NCI-H82 treated with DMSO at 0.1 percent for 48 hours (cell line): ENCODE data around the gene PHYKPL.
"Not testable (repeated sequence)": the region's sequence is repeated elsewhere in the genome, so short reads cannot be mapped to it uniquely, and the experiment has no call there.

ENCODE experiments used
- DNase-seq: peaks from one replicate; lab custom pipeline; 2025; ENCODE audit not compliant: unreplicated experiment; lab: John Stamatoyannopoulos, UW

The PHYKPL gene

DNA sequence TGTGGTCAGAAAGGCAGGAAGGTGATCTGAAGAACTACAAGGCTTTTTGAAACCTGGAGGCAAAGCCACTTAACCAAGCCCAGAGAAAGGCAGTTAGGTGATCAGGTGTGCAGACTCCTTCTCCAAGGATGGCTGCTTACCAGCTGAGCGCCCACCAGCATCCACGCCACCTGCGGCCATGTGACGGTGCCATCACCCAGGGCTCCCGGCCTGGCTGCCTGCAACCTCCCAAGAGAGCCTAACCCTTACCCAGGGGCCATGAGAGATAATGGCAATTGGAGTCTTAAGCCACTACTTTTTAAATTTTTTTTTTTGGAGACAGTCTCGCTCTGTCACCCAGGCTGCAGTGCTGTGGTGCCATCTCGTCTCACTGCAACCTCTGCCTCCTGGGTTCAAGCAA lies 33.1 kb upstream of the PHYKPL start:
- no peak for DNase-seq

DNA sequence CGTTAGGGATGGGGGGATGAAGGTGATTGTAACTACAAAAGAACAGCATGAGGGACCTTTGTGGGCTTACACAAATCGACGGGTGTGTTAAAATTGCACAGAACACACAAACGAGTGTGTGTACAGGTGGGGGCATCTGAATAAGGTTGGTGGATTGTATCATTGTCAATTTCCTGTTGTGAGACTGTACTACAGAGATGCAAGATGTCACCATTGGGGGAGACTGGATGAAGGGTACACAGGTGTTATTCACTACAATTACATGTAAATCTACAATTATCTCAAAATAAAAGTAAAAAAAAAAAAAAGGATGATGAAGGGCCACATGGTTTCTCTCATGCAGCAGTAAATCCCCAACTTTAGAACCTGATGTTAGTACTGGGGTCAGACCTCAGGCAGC lies 31.4 kb upstream of the PHYKPL start:
- no peak for DNase-seq

DNA sequence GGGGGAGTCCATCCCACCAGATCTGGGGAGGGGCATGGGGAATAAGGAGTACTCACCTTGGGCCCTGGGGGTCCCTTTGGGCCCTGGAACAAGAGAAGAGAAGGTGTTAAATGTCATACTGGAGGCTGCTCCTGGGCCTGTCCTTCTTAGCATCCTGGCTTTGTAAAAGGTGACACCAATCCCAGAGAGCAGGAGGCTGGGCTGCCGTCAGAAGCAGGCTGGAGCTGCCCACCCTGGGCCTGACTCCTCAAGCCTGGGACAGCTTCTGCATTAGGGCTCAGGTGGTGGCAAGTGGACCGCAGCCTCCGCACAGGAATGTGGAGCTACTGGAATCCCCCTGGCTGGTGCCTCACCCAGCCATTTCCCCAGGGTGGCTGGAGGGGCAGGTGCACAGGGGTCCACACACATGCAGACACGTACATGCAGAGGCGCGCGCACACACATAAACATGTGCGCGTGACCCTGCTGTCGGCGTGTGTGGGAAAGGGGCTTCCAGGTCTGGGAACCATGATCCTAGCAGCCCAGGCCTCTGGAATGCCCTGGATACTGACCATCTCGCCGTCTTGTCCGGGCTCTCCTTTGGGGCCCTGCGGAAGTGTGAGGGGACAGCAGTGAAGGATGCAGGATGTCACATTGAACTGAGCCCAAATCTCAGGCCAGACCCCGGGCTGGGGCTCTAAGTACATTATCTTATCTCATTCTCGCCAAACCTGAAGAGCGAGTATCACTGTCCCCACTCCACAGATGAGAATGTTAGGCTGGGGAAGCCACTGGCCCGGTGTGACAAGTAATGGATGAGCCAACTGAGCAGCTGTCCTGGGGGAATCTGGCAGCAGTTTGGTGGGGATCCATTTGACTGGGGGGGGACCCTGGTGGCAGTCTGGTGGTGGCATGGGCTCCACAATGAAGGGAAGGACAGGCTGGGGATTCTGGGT lies 29.3 kb upstream of the PHYKPL start:
- no peak for DNase-seq

DNA sequence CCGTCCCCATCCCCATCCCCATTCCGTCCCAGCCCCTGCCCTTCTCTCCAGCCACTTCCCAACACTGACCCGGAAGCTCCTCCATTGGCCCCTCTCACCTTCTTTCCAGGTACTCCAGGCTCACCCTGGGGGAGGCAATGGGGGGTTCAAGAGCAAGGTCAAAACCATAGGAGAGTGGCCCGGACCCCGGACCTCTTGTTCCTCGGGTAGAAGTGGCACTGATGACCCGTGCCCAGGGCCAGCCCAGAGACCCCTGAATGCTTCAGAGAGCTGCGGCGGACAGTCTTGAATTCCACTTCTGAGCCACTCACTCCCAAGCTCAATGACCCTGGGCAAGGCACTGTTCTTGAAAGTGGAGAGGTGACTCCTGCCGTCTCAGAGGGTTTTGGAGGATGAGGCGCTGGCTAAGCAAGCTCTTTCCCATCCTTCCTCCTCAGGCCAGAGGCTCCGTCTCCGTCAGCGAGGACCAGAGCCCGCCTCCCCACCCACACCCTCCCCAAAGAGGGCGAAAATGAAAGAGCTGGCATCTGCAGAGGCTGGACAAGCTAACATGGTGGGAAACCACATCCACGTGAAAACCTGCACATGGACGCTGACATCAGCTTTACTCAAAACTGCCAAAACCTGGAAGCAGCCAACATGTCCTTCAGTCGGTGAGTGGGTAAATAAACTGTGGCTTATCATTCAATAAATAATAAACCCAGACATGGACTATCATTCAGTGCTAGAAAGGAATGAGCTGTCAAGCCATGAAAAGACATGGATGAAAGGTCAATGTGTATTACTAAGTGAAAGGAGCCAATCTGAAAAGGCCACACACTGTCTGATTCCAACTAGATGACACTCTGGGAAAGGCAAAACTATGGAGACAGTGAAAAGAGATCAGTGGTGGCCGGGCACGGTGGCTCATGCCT lies 27.3 kb upstream of the PHYKPL start:
- DNase-seq = no peak

DNA sequence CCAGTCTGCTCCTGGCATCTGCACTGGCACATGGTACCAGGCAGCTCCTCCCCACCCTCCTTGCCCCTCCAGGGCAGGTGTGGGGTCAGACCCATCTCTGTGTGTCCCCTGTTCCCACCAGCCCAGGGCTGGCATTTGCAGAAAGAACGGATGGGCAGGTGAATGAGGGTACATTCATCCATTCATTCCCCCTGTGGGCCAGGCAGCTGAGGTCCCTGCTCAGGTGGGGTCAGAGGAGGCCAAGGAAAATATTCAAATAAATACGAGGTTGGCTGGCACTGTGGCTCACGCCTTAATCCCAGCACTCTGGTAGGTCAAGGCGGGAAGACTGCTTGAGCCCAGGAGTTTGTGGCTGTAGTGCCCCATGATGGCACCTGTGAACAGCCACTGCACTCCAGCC lies 25.0 kb upstream of the PHYKPL start:
- DNase-seq = no peak

DNA sequence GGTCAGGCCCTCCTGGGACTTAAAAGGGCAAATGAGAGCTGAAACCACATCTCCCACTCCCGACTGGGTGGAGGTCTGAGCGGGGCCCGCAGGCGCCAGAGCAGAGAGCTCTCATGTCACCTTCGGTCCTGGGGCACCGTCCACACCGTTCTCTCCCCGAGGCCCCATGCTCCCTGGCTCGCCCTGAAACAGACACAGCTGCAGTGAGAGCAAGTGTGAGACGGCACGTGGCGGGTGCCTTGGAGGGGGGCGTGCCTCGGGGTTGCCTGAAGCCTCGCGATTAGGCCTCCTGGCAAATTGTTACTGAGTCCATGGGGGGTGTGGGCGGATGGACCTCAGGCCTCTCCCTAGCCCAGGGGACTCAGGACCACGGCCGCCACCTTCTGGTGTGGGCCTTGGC lies 24.1 kb upstream of the PHYKPL start:
- DNase-seq = no peak

DNA sequence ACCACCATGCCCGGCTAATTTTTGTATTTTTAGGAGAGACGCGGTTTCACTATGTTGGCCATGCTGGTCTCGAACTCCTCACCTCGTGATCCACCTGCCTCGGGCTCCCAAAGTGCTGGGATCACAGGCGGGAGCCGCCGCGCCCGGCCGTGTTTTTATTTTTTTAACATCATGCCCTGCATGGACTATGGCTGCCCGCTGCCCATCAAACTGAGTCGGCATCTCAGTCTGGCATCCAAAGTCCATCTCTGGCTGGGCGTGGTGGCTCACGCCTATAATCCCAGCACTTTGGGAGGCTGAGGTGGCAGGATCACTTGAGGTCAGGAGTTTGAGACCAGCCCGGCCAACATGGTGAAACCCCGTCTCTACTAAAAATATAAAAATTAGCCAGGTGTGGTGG lies 21.0 kb upstream of the PHYKPL start:
- DNase-seq = not testable (repeated sequence)

DNA sequence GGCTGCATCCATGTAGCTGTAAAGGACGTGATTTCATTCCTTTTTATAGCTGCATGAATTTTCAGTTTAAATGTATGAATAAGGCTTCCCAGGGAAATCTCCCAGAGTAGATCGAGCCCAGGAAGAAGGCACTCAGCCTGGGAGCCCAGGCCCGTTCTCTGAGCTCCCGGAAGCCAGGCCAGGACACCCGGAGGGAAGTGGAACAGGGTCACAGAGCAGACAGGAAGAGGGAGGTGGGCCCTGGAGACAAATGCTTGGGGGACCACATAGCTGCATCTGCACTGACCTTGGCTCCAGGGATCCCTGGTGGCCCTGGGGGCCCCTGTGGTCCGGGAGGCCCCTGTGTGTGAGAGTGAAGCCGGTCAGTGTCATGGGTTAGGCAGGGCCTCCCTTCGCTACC lies 19.7 kb upstream of the PHYKPL start:
- DNase-seq = no peak

DNA sequence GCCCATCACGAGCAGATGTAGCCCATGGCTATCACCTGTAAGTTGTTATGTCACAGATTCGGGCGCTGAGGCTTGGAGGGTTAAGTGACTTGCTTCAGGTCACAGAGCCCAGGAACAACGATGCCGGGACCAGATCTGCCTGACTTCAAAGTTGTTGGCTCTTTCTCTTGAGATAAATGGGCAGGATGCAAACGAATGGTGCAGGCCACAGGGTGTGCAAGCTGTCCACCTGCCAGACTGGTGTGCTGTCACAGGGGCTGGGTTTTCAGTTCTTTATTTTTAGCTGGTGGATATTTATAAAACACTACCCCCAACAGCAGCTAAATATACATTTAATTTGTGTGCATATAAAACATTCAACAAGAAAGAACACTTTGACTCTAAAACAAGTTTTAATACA lies 17.7 kb upstream of the PHYKPL start:
- no peak for DNase-seq

DNA sequence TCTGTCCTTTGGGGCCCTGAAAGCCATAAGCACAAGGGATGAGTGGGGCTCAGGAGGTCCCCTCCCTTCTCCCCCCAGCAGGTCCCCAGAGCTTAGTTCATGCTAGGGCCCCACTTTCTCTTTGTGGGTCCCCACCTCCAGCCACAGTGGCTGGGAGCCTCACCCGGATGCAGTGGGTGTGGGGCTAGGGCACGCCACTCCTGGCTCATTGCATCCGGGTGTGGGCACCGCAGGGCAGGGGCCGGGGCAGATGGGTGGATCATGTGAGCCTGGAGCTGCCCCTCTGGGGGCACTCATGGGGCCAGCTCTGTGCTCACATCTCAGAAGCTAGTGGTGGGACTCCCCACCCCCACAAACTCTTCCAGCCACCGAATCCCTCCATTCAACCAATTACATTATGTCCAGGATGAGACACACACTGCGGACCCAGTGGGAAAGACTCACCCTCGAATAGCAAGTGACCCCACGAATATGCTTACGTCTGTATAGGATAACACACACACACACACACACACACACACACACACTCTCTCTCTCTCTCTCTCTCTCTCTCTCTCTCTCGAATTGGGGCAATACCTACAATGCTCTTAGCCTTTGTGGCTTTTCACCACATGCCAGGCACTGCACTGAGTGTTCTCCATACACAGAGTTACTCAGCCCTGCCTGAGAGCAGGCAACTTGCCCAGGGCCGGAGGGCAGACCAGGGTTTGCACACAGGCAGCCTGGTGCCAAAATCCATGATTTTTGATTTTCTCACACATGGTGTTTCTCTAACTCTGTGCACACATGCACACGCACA lies 16.8 kb upstream of the PHYKPL start:
- DNase-seq = no peak

DNA sequence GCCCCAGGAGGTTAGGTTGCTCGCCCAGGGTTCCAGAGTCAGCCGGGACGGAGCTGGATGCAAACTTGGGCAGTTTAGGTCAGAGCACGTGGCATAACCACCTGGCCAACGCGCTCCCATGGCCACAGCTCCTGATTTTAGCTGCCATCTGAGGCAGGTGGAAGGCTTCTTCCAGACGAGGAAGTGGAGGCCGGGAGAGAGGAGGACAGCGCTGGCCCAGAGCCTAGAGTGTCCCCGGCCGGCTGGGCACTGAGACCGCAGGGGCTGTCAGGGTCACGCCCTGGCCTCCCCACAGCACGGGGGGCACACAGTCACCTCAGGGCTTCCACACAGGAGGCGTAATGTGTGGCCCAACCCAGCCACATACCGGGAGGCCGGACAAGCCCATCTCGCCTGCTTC lies 16.1 kb upstream of the PHYKPL start:
- no peak for DNase-seq

DNA sequence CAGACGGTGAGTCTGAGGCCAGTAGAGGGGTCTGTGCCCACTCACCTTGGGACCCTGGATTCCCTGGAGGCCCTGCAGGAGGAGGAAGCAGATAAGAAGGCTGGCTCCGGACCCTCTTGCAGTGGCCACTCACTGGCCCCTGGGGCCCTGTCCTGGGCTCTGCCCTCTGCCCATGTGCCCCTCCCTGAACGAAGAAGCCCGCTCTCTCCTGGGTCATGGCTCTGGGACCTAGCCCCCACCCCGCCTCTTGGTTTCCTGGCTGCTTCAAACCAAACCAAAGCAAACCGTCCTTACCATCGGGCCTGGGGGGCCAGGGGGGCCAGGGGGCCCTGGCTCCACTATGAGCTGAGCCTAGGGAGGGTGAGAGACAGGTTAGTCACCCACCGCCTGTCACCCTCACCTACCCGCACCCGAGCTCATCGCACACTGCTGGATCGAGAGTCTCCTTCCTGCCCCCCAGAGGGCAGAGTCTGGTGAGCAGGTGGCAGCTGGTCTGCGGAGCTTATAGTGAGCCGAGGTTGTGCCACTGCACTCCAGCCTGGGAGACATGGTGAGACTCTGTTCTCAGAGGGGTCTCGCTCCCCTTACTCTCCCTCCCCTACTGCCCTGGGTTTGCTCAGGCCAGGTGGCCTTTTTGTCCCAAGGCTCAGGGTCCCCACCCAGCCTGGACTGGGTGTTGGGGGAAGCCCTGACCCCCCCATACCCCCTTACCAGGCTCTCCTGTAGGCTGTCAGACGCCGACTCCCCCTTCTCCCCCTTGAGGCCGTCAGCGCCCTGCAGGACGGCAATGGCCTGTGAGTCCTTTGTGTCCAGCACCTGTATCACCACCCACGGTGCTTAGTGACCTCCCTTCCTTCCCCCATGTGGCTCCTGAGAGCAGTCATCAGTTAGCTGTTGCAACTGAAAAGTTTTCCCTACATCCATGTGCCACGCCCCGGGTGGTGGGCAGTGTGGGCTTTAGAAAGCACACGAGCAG lies 15.2 kb upstream of the PHYKPL start:
- no peak for DNase-seq

DNA sequence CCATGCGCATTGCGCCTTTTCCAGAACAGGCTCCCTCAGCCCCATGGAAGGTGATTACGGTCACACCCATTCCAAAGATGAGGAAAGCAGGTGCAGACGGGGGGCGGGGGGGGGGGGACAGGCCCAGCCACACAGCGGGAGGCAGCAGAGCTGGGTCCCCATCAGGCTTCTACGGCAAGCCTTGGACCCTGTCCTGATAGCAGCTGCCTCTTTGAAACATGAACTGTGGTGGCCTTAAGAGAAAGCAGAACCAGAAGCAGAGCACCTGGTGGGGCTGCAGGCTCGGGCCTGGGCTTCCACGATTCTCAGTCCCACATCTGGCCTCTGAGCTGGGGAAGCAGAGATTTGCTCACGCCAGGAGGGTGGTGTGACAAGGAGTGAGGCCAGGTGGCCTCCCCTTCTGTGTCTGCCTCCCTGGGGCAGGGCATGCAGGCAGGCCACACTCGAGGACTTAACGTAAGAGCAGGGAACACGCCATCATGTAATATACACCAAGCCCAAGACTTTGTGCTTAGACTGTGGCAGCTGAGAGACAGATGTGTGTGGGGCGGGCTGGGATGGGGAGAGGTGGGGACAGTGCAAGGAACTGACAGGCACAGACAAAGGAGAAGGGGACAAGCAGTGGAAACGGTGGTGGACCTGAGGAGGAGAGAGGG lies 14.2 kb upstream of the PHYKPL start:
- DNase-seq = no peak

DNA sequence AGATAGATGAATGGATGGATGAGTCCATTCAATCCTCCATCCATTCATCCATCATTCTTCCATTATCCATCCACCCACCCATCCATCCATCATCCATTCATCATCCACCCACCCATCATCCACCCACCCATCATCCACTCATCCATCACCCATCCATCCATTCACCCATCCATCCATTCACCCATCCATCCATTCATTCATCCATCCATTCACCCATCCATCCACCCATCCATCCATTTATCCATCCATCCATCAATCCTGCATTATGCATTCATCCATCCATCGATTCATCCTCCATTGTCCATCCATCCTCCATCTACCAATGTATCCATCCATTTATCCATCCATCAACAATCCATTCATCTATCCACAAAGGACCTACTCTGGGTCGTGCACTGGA lies 12.8 kb upstream of the PHYKPL start:
- DNase-seq = no peak

DNA sequence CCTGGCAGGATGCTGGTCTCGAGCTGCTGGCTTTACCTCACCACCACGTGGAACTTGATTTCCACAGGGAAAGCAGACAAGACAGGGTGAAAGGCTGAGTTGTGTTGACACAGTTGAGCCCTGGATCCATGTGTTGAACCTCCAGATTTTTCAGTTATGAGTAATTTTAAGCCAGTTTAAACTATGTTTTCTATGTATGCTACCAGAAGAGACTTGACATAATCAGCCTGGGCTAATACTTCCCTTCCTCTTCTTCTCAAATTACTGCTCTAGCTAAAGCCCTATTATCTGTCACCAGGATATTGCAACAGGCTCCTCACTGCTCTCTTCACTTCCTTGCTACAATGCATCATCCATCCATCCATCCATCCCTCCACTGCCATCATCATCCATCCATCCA lies 12.0 kb upstream of the PHYKPL start:
- DNase-seq = no peak

DNA sequence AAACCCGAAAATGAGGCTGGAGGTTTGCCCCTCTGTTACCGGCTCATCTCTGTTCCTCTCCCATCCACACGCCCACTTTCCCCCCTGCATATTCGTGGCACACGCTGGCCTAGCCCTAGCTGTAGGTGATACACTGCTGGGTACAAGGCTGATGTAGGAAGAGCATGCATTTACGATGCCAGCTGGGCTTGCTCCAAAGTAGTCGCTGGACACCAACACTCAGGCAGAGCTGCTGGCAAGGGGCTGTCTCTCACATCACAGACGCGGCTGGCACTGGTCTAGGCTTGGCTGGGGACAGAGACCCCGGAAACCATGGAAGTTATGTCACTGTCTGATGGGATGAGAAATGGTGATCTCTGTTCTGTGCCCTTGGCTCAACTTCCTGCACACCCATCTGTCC lies 9.8 kb upstream of the PHYKPL start:
- DNase-seq = no peak

DNA sequence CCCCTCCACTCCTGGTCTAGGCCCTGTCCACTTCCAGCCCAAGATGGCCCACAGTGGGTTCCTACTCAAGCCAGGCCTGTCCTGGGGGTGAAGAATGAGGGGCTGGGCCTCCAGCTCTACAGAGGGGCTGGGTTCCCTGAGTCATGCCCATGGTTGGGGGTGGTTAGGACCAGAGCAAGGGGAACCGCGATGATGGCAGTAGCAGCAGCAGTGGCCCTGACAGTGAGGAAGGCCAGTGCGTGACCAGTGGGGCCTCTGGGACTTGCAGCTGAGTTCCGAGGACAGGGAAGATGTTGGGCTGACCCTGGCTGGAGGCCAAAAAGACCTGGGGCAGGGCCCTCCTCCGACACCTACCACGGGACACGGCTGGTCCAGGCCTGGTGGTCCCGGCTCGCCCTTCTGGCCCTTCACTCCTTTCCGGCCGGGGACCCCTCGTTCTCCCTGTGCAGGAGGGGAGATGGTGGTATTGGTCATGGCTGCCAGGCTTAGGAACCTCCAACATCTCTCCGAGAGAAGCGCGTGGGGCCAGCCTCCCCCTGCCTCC lies 9.2 kb upstream of the PHYKPL start:
- no peak for DNase-seq

DNA sequence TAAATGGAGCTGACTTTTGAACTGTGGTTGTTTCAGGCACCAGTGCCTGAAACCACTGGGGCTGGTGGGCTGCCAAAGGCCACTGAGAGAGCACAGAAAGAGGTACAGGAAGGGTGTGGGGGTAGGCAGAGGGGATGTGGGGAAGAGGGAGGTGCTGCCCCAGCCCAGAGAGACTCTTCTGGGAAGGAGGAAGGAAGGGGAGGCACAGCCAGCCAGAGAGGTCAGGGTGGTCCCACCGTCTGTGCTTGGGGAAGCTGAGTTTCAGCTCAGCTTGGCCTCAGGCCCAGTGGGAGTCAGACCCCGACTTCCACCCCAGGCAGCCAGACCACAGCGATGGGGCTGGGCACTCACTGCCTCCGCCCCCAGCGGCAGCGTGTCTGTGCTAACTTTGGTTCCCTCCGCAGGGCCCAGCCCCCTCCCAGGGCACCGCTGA lies 8.6 kb upstream of the PHYKPL start:
- no peak for DNase-seq

DNA sequence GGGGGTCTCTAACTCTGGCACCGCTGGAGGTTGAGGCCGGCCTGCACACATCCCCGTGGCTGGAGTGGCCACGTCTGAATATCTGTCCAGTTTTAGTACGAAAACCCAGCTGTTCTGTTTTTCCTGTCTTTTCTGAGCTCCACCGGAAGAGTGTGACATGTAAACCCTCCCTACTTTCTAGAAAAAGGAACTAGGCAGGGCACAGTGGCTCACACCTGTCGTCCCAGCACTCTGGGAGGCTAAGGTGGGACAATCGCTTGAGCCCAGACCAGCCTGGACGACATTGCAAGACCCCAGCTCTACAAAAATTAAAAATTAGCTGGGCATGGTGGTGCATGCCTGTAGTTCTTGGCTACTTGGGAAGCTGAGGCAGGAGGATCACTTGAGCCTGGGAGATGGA lies 8.2 kb upstream of the PHYKPL start:
- DNase-seq = no peak
